Loucy (cell line): ENCODE measurements around the gene MASTL.

Source experiments
- EZH2phosphoT487 ChIP-seq: fragments of 200-600 bp; IDR thresholded peaks from 2 replicates; pipeline ENCODE4 v1.6.1; 2018; ENCODE audit warnings: antibody characterized with exemption, mild to moderate bottlenecking, moderate library complexity, borderline replicate concordance
- TF ChIP-seq, protein P1 (sequence below): fragments of 200-600 bp; sonication (generic); conservative IDR thresholded peaks from 2 replicates; pipeline ENCODE4 v1.5.1; 2014; ENCODE audit warnings: mild to moderate bottlenecking, antibody characterized with exemption, low read length

DNA sequence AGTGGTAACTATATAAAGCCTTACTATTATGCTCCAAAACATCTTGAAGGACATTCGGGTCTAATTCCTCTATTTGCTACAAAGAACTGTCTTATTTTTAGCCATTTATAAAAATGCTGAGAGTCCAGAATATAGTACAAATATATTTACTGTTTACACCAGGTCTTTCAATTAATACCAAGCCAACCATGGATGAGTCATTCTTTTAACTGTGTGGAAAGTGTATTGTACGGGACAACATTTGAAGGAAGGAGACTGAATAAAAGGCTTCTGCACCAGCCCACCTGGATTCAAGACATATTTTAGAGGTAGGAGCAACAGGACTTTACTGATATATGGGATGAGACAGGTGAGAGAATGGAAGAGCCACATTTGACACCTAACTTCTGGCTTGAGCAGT lies 35.4 kb downstream of the MASTL start:
- no peak for TF ChIP-seq EZH2phosphoT487
- TF ChIP-seq, protein P1, sequence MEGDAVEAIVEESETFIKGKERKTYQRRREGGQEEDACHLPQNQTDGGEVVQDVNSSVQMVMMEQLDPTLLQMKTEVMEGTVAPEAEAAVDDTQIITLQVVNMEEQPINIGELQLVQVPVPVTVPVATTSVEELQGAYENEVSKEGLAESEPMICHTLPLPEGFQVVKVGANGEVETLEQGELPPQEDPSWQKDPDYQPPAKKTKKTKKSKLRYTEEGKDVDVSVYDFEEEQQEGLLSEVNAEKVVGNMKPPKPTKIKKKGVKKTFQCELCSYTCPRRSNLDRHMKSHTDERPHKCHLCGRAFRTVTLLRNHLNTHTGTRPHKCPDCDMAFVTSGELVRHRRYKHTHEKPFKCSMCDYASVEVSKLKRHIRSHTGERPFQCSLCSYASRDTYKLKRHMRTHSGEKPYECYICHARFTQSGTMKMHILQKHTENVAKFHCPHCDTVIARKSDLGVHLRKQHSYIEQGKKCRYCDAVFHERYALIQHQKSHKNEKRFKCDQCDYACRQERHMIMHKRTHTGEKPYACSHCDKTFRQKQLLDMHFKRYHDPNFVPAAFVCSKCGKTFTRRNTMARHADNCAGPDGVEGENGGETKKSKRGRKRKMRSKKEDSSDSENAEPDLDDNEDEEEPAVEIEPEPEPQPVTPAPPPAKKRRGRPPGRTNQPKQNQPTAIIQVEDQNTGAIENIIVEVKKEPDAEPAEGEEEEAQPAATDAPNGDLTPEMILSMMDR: no peak
